NCI-H1417 treated with DMSO at 0.1 percent for 48 hours (cell line): ENCODE results near the gene NSG1.

ENCODE experiments used
- DNase-seq: peaks from one replicate; lab custom pipeline; 2025; lab: John Stamatoyannopoulos, UW

NSG1 gene

DNA sequence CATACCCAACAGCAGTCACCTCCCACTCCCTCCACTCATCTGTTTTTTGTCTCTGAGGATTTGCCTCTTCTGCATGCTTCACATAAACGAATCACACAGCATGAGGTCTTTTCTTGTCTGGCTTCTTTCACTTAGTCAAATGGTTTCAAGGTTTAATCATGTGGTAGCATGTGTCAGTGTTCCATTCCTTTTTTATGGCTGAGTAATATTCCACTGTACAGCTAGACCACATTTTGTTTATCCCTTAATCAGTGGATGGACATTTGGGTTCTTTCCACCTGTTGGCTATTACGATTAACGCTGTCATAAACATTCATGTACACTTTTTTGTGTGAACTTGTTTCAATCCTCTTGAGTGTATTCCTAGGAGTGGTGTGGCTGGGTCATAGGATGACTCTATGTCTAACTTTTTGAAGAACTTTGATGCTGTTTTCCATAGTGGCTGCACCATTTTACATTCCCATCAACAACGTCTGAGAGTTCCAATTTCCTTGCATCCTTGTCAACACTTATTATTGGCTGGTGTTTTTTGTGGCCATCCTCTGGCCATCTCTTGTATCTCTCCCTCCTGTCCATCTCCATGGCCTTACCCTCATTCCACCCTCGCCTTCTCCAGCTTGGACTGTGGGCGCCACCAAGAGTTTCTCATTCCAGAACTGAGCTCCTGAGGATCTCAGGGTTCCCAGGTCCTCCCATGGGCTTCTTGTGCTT lies 12.4 kb upstream of the NSG1 start:
- DNase-seq = no peak

DNA sequence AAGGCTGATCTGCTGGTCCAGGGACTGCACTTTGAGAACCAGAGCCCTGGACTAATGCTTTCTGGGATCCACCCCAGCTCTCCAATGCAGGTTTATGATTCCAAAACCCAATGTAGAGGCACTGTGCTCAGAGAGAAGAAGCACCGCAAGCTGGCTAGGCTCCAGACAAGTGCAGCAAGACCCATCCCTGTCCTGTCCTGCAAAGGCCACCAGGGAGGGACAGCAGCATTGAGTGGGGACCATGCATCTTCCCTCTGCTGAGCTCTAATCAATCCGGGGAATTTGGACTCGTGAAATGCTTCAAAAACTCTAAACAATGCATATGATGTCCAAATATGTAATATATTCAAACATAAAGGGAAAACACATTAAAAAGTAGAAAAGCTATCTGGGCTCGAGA lies 10.8 kb upstream of the NSG1 start:
- no peak for DNase-seq

DNA sequence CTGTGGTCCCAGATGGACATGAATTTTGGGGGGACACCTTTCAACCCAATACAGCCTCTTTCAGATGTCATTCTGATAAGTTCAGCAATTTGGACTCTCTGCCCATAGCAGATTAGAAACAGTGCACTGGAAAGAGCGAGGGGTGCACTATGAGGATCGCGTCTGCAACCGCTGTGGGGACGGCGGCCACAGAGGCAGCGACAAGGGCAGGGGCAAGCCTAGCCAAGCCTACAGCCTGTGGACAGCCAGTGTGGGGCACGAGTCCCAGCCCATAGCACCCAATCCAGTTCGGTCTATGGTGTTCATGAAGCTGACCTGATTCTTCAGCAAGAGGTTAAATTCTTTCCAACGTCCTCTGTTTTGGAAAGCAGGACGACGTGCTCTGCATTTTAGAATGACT lies 9.7 kb upstream of the NSG1 start:
- DNase-seq = no peak

DNA sequence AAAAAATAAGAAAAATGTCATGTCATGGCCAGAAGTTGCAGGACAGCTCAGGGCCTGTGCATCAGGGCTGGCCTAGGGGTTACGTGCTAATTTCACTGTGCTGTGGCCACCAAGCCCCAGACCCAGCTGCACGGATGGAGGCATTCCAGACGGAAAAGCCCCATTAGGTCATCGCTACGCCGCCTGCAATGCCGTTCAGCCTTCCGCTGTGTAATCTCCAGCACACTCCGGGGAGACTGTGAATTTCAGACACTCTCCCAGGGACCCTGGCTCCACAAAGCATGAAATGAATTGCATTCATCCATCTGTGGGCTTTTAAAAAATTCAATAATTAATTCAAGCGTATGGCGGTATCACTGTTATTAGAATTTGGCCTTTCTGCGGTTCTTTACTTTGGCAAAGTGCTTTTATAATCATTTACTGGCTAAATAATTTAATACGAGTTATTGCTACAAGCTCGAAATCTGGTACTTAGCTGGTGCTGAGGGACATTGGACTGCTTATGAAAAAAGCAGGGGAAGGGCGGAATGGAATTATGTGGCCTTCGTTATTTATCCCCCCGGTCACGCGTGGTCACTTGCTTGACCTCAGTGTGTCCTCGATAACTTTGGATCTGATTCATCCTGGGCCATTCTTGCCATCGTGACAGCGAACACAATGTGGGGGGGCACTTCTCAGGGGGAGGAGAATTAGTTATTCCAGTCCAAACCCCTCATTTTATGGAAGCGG lies 9.0 kb upstream of the NSG1 start:
- no peak for DNase-seq

DNA sequence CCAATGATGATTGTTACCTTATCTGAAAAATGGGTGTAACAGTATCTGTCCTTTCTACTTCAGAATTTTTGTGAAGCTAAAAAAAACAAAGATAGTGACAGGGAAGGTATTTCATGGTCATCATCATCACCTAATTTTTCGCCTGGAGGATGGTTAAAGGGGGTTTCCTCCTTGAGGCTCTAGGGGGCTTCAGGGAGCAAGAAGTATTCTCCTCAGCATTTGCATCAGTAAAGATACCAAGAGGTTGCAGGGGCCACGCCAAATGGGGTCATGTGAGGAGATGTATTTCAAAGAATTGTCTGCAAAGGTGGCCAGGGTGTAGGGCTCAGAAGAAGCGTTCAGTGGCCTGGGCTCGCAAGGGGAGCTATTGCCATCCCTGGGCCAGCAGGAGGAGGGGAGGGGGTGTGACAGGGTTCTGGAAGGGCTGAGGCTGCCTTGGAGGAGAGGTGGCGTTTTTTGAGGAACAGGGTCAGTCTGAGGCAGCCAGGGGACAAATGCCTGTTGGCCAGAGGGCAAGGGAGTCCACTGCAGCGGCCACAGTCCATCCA lies 7.3 kb upstream of the NSG1 start:
- DNase-seq = no peak

DNA sequence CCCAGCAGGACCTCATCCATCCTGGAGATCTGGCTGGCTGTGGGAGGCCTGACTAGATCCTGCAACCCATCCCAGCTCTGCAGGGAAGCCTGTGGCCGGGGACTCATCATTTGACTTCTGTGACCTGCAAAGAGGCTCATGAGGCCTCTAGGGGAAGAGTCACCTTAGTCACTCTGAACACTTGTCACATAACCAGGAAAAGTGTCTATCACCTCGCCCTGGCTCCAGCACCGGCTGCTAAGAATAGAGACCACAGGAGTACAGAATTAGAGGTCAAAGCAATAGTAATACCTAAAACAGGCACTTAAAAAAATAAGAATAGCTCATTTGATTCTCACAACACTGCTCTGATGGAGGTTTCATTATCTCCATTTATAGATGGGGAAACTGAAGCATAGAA lies 3.8 kb upstream of the NSG1 start:
- no peak for DNase-seq

DNA sequence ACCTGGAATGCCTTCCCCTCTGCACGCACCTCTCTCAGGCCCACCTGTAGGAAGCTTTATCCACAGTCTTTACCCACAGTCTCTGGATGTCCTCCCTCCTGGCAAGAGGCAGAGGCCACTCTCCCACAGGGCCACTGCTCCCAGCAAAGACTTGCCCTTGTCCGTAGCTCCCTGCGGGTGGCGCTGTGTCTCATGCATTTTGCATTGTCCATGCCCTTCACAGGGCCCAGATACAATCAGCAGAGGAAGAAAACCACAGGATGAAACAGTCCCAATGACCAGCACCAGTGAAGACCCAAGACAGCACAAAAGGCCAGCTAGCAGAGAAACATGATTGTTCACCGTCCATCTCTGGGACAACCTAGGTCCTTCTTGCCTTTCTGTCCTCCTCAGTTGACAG lies 2.1 kb upstream of the NSG1 start:
- no peak for DNase-seq

DNA sequence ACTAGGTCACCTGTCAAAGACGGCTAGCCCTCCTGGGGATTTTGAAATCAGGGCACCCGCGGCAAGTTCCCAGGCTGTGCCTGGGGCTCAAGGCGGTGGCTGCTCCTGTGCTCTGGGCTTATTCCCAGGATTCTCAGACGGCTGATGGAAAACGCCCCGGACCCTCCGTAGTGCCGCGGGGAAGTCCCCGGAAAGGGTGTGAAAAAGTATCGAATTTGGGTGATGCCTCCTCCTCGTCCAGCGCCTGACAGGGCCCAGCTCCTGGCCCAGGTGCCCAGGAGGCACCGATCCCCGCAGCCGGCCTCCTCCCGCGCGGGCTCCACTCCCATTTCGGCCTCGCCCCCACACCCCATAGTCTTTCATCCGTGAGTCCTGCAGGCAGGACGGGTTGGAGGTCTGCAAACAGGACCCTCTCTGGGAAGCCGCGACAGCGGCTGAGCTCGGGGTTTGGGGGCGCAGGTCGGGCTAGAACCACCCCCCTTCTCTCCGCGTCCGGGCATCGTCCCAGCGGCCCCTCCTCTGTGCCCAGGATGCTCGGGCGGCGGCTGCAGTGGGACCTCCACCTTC lies 1.1 kb upstream of the NSG1 start:
- DNase-seq = no peak

DNA sequence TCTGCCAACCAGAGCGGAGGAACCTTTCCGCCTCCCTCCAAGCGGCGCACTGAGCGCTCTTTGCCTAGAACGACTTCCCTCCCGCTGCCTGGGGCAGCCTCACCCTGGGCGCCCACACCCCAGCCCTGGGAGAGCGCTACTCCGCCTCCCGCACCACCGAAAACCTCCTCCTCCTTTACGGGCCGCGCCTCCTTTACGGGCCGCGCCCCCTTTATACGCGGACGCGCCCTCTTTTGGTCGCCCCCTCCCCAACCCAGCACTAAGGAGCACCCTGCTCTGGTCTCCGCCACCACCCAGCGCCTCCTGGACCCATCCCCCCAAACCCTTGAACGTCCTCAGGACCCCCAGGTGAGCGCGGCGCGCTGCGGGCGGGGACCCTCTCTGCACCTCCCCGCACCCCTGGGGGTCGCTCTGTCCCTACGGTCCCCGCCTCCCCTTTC lies 586 bp upstream of the NSG1 start:
- DNase-seq = peak; percentile 8

DNA sequence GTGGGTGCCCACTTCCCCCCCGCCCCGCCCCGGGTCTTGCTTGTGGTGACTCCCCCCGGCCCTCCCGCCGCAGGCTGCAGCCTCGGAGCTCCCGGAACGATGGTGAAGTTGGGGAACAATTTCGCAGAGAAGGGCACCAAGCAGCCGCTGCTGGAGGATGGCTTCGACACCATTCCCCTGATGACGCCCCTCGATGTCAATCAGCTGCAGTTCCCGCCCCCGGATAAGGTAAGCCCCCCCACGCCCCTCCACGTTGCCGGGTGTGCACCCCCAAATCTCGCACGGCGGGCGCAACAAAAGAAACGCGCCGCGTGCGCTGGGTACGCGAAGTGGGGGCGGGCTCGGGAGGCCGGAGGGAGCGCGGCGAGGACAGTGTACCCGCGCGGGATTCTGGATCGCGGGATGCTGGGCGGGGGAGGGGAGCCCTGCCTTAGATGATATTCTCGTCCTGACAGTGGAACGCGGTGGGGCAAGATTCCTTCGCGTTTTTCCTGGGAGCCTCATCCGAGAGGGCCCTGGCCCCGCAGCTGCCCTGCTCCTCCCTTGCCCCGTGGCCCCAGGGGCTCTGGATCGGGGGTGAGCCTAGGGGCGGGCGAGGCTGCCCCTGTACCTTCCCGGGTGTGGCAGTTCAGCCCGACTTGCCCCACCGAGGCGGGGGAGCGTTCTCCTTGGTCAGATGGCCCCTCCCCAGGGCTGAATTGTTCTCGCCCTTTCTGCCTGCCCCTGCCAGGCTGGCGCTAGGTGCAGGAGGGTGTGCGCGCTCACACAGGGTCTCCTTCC lies 819 bp downstream of the NSG1 start:
- DNase-seq = no peak

DNA sequence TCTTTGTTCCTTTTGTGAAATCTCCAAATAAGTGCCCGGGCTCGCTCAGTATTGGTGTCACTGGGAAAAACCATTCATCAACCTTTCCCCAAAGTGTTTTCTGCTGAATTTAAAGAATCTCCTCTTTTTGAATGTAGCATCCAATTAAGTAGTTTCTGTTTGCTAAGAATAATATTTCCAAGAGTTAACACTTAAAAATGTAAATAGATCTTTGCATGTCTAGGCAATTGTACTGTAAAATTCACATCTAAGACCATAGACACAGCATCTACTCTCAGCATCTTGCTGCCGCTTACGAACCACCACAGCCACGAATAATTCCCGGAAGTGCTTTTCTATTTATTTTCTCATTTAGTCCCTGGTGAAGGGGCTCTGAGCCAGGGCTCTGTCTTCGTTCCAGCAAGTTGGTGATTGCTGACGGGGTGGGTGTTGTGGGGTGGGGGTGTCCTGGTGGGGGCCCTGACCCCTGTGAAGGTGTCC lies 1.4 kb downstream of the NSG1 start:
- no peak for DNase-seq

DNA sequence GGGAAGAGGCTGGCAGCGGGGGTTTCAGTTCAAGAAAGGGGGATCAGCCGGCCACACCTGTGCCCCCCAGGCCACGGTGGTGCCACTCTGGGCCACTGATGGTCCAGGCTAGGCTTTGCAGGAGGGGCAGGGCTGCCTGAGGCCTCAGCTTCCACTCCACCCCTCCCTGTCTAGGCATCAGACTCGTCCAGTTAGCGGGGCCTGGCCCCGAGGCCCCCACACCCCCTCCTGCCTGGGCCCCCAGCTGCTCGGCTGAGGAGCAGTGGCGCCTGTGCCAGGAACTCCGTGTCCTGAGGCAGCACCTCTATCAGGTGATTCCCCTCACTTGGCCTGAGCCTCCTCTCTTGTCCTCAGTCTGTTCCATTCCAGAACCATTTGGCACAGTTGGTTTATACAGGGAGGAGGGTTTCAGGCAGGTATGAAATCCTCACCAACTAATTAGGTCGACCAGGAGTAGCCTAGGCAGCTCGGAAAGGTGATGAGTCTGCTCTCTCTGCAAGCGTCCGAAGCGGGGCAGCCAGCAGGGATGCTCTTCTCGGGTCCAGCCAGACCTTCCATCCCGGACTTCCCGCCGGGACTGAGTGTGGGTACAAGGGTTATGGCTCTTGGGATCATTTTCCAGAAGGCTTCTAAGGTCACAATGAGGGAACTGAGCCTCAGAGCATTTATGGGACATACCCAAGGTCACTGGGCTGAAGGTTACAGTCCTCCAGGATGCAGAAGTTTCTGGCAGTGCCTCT lies 2.1 kb downstream of the NSG1 start:
- no peak for DNase-seq

DNA sequence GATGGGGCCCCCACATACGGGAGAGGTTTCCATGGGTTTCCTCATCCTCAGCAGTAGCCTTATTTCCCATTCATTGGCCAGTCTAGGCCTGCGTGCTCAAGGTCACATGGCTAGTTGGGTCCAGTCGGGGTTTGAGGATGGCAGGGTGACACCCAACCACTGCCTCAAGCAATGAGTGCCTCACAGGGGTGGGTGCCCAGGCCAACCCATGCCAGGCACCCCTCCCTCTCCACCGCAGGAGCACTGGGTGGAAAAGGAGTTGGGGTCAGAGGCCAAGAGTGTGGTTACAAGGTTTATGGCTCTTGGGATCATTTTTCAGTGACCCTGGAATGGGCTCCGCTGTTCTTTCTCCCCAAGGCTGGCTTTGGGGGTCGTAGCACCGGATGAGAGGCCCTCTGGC lies 3.1 kb downstream of the NSG1 start:
- DNase-seq = no peak

DNA sequence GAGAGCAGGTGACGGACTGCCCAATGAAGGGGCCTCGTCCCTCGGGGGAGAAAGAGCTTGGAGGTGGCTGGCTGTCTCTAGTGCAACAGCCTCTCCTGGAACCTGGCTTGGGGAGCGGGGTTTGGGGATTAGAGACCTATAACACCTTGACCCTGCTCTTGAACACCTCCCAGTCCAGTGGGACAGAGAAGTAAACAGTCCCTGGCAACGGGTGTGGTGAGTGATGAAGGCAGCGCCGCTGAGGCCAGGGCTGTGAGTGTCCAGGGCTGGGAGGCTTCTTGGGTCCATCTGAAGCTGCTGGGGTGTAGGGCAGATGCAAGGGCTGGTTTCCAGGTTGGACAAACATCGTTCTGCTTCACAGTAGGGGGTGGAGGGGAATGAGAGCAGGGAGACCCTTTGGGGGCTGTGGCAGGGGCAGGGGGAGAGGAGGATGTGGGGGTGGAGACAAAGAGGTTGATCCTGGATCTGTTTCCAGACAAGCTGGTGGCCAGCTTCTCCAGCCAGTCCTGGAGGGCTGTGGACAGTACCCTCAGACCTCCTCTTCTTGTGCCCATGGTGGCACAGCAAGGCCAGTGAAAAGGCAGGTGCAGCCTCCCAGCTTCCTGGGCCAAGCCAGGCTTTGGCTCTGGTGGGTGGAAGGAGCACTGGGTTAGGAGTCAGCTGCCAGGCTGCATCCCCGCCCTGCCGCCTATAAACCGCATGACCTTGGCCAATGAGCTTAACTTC lies 3.8 kb downstream of the NSG1 start:
- DNase-seq = no peak

DNA sequence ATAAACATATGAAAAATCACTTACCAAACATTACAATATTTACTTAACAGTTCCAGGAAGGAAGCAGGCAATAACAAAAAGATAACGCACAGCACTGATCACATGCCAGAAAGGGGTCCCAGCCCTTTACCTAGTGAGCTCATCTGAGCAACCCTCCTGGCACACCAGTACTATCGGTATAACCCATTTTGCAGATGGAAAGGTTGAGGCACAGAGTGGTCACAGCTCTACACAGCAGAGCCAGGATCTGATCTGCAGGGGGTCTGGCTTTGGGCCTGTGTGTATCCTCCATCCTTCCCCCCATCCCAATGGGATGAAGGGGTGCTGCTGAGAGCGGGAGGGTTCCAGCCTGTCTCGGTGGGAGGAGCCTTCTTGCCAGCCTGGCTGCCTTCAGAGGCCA lies 5.0 kb downstream of the NSG1 start:
- DNase-seq = no peak

DNA sequence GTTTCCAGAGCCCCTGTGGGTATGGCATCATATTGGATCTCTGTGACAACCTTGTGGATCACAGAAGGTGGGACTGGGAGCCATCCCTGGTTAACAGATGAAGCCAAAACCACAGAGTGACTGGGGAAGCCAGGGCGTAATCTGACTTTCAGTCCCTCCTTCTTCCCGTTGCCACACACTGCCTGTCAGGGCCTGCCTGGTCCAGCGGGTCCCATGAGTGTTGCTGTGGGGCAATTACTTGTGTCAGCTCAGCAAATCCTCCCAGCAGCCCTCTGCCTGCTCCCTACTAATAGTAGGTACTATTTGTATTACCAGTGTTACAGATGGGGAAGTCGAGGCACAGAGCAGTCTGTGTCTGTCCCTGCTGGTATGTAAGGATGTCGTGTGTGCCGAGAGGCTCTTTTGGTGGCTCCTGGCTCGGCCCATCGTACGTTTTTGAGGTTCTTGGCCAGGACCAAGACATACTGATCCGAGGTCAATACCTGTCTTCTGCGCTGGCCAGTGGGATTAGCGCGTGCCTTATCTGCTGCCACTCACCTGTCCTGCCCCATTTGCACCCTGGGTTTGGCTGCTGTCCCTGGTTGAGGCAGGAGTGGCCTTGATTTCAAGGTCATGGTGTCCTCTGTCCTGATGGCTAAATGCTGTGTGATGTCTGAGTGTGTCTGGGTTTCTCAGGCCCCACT lies 5.7 kb downstream of the NSG1 start:
- DNase-seq = no peak

DNA sequence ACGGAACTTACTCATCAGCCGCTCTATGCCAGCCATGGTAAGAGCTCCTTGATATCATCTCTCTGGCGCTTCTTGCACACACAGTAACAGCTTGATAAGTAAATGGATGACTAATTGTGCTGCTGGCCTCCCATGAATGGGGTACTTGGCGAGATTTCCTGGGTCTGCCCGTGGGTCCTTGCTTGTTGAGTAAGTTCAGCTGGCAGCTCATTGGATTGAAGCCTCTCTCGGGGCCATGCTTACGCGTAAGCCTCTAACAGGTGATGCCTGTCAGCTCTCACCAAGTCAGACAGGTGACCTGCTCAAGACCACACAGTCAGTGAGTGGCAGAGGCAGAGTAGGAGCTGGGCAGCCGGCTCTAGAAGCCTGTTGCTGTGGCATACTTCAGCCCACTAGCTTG lies 7.7 kb downstream of the NSG1 start:
- no peak for DNase-seq

DNA sequence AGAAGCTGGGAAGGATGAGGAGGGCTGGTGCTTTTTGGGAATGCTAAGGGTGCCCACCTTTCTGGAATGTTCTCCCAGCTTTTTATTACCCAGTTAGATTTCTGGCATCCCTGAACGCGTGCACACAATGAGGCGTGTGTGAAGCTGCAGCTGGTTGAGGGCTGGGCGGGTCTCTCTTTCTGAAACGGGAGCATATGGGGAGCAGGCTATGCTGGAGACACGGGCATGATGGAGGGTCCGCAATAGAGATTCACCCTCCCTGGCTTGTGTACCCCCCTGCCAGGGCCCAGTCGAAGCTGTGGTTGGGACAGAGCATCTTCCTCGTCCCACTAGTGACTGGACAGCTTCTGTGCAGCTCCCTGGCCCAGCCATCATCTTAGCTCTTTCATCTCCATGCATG lies 8.5 kb downstream of the NSG1 start:
- DNase-seq = no peak

DNA sequence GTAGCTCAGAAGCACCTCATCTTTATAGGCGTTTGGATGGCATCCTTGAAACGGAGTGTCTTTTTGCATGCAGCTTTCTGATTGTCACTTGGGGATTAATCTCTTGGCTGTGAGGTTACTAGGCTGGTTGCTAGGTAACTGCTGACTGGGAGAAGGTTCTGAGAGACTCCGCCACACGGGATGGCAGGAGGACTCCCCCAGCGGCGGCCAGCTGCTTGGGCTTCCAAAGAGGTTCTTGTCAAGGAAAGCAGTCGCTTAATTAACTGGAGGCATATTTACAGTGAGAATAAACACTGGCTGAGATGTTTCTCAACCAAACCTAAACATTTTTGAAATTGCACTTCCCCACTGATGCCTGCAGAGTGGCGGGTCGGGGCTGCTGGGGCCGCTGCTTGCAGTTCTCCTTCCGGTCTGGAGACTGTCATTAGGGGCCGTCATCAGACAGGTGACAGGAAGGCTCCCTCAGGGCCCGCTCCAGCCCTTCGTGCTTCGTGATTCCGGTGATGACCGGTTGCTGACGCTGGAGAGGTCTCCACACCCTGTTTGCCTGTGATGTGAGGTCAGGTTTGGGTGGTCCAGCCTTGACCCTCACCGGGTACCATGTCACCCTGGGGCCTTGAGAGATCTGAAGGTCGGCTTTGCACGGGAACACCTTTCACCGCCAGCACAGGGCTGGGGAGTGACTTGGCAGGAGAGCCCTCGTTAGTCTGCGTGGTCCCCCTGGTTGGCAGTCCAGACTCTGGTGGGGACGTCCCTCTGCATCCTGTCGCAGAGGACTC lies 9.1 kb downstream of the NSG1 start:
- DNase-seq = peak; percentile 41
